HG03025 (cell line): ENCODE measurements around the gene EPHA8.

Source experiments
- ATAC-seq: cut with Tn5 transposase; IDR thresholded peaks from one replicate; pipeline ENCODE4 v1.9.1; 2021; ENCODE audit warnings: mild to moderate bottlenecking, moderate library complexity; ENCODE audit not compliant: unreplicated experiment, low FRiP score

Gene EPHA8

GRCh38 chr1:22638476-22639234 is 75.4 kb downstream of the EPHA8 start:
- ATAC-seq: no peak

GRCh38 chr1:22639286-22639685 is 76.0 kb downstream of the EPHA8 start:
- ATAC-seq: no peak

GRCh38 chr1:22641247-22641646 is 78.0 kb downstream of the EPHA8 start:
- no peak for ATAC-seq

- ATAC-seq: no peak
These were observed 78.8 kb downstream of the EPHA8 start for GRCh38 chr1:22641906-22642636.

- no peak for ATAC-seq
These were observed 80.1 kb downstream of the EPHA8 start, which contains the start of gene C1QC for GRCh38 chr1:22643381-22643780. TSS of gene C1QC (plus strand) at chr1:22643633. CDS start at chr1:22644024, 391 bp downstream.

- ATAC-seq: no peak
These were observed 80.6 kb downstream of the EPHA8 start for GRCh38 chr1:22643928-22644327.

- no peak for ATAC-seq
These were observed 82.6 kb downstream of the EPHA8 start for GRCh38 chr1:22645931-22646330.

GRCh38 chr1:22646384-22646783 is 83.1 kb downstream of the EPHA8 start:
- ATAC-seq: no peak

- ATAC-seq: no peak
These were observed 86.9 kb downstream of the EPHA8 start for GRCh38 chr1:22650089-22650693.

- ATAC-seq: no peak
These were observed 88.9 kb downstream of the EPHA8 start for GRCh38 chr1:22651941-22652856.

- ATAC-seq: no peak
These were observed 89.6 kb downstream of the EPHA8 start, which contains the start of gene C1QB for GRCh38 chr1:22652881-22653316. TSS of gene C1QB (plus strand) at chr1:22653236. CDS start at chr1:22659463, 6,227 bp downstream.
